Liver (tissue), 9 donors: ENCODE results near the gene ARMH3. TPM values are rescaled to one million over a fixed set of nuclear protein-coding genes. Genes with fewer than 3 reads are reported as not detected.

Experiments
- DNase-seq: peaks from one replicate; pipeline ENCODE4 v3.0.0-alpha.2; 2017; ENCODE audit warnings: low spot score
- H3K27ac ChIP-seq, 2 donors: one replicate each; pipeline ENCODE4 v1.7.0; 2013; ENCODE audit warnings: inconsistent platforms in 2 of 2, low read length in 2 of 2, control low read depth in 1 of 2, low read depth in 1 of 2, mild to moderate bottlenecking in 1 of 2
- H3K27me3 ChIP-seq, 4 donors: one replicate each; pipeline versions ENCODE4 v1.6.1 to v1.7.0; 2013; ENCODE audit warnings: low read length in 3 of 4, inconsistent platforms in 1 of 4, mild to moderate bottlenecking in 1 of 4, moderate library complexity in 1 of 4; ENCODE audit not compliant: control insufficient read depth in 4 of 4, insufficient read depth in 4 of 4
- H3K36me3 ChIP-seq, 4 donors: one replicate each; pipeline versions ENCODE4 v1.6.1 to v1.7.0; 2013; ENCODE audit warnings: low read length in 3 of 4, mild to moderate bottlenecking in 3 of 4, low read depth in 1 of 4, moderate library complexity in 1 of 4; ENCODE audit not compliant: control insufficient read depth in 4 of 4, insufficient read depth in 3 of 4
- H3K4me1 ChIP-seq, 4 donors: one replicate each; pipeline versions ENCODE4 v1.6.1 to v1.7.0; 2013; ENCODE audit warnings: low read length in 3 of 4, mild to moderate bottlenecking in 3 of 4, moderate library complexity in 1 of 4; ENCODE audit not compliant: control insufficient read depth in 4 of 4, insufficient read depth in 4 of 4
- H3K4me3 ChIP-seq, 3 donors: one replicate each; pipeline versions ENCODE4 v1.6.1 to v1.7.0; 2013; ENCODE audit warnings: low read length in 3 of 3, control low read depth in 1 of 3, low read depth in 1 of 3, mild to moderate bottlenecking in 1 of 3
- H3K9ac ChIP-seq, 2 donors: one replicate each; pipeline ENCODE4 v1.7.0; 2013; ENCODE audit warnings: low read length in 2 of 2, mild to moderate bottlenecking in 2 of 2, moderate library complexity in 2 of 2, control low read depth in 1 of 2, low read depth in 1 of 2
- H3K9me3 ChIP-seq, 4 donors: one replicate each; pipeline versions ENCODE4 v1.6.1 to v1.7.0; 2013; ENCODE audit warnings: low read length in 3 of 4; ENCODE audit not compliant: control insufficient read depth in 4 of 4
- ATF3 ChIP-seq: IDR thresholded peaks from 2 replicates; pipeline ENCODE4 v1.6.1; 2016; ENCODE audit warnings: antibody characterized with exemption
- CTCF ChIP-seq: fragments of 150-350 bp; IDR thresholded peaks from 2 replicates; pipeline ENCODE4 v1.5.1; 2017; ENCODE audit warnings: improper control_type of control experiment, low read depth, low read length; ENCODE audit not compliant: missing input control
- EGR1 ChIP-seq, 2 donors: IDR thresholded peaks; 2 replicates each; pipeline ENCODE4 v1.6.1; 2016 to 2018; ENCODE audit warnings: antibody characterized with exemption in 2 of 2, low read depth in 2 of 2
- FOXA1 ChIP-seq: IDR thresholded peaks from 2 replicates; pipeline ENCODE4 v1.6.1; 2016; ENCODE audit warnings: antibody characterized with exemption
- FOXA2 ChIP-seq: IDR thresholded peaks from 2 replicates; pipeline ENCODE4 v1.6.1; 2016; ENCODE audit warnings: antibody characterized with exemption
- GABPA ChIP-seq, 2 donors: IDR thresholded peaks in 1 of 2; conservative IDR thresholded peaks in 1 of 2; 2 replicates each; pipeline ENCODE4 v1.6.1; 2016; ENCODE audit warnings: antibody characterized with exemption in 2 of 2, mild to moderate bottlenecking in 1 of 2, moderate library complexity in 1 of 2
- HNF4A ChIP-seq, 2 donors: conservative IDR thresholded peaks; 2 replicates each; pipeline ENCODE4 v1.6.1; 2016; ENCODE audit warnings: antibody characterized with exemption in 2 of 2, mild to moderate bottlenecking in 2 of 2
- HNF4G ChIP-seq: IDR thresholded peaks from 2 replicates; pipeline ENCODE4 v1.6.1; 2016; ENCODE audit warnings: antibody characterized with exemption
- JUND ChIP-seq, 2 donors: IDR thresholded peaks; 2 replicates each; pipeline ENCODE4 v1.6.1; 2016; ENCODE audit warnings: antibody characterized with exemption in 2 of 2
- MAX ChIP-seq: IDR thresholded peaks from 2 replicates; pipeline ENCODE4 v1.6.1; 2016; ENCODE audit warnings: antibody characterized with exemption
- NR2F2 ChIP-seq: IDR thresholded peaks from 2 replicates; pipeline ENCODE4 v1.6.1; 2016; ENCODE audit warnings: antibody characterized with exemption
- RAD21 ChIP-seq, 2 donors: IDR thresholded peaks; 2 replicates each; pipeline ENCODE4 v1.6.1; 2016; ENCODE audit warnings: antibody characterized with exemption in 2 of 2, mild to moderate bottlenecking in 2 of 2
- RXRA ChIP-seq, 2 donors: IDR thresholded peaks; 2 replicates each; pipeline ENCODE4 v1.6.1; 2017 to 2018; ENCODE audit warnings: antibody characterized with exemption in 2 of 2, mild to moderate bottlenecking in 1 of 2
- SP1 ChIP-seq: IDR thresholded peaks from 2 replicates; pipeline ENCODE4 v1.6.1; 2018; ENCODE audit warnings: antibody characterized with exemption, mild to moderate bottlenecking
- TAF1 ChIP-seq: conservative IDR thresholded peaks from 2 replicates; pipeline ENCODE4 v1.6.1; 2016; ENCODE audit warnings: antibody characterized with exemption, mild to moderate bottlenecking
- YY1 ChIP-seq: IDR thresholded peaks from 2 replicates; pipeline ENCODE4 v1.6.1; 2016; ENCODE audit warnings: antibody characterized with exemption, mild to moderate bottlenecking
- ZBTB33 ChIP-seq: IDR thresholded peaks from 2 replicates; pipeline ENCODE4 v1.6.1; 2016; ENCODE audit warnings: antibody characterized with exemption
- WGBS: extraction: QIAGEN DNeasy Blood & Tissue Kit; methylation state at CpG from one replicate; pipeline ENCODE4 v1.1.7; 2013; 5-methylcytosine and 5-hydroxymethylcytosine counted together
- polyA plus RNA-seq, 2 donors: library from polyadenylated mRNA; stranded (reverse) in 1 of 2; unstranded in 1 of 2; fragments of 200-250 nt in 1 of 2; fragments of >200 nt in 1 of 2; fragmentation: Nextera tagmentation in 1 of 2; extraction: Ambion mirVana in 1 of 2; gene quantifications; one replicate each; pipeline versions ENCODE4 v1.2.1 to v1.2.3, GENCODE V29; 2013 to 2015
- total RNA-seq, 2 donors: library from RNA; depleted of rRNA; stranded (reverse); fragments of >200 nt; gene quantifications; one replicate each; pipeline ENCODE4 v1.2.3, GENCODE V29; 2014
- donor health status: healthy.
- donor health status: healthy.
- donor health status: healthy.
- donor health status: healthy.
- donor health status: healthy.

ARMH3 gene
- total and polyA plus RNA-seq, 4 donors = 5.3 to 14.9 (median 9.2) TPM

GRCh38 chr10:101972761-101973160 is 83.2 kb downstream of the ARMH3 start (continued):
- TF ChIP-seq CTCF (no peak), TAF1 (no peak), JUND (IDR thresholded peaks at IDR 0.05) (no peak), NR2F2 (no peak), FOXA2 (no peak)

- H3K4me1 ChIP-seq = peaks cover 0 to 2% (median 0%) of the 10 kb centered on the region in 4 donors
- H3K4me3 ChIP-seq = no peak overlapping the region
- no peaks in the 10 kb centered on the region for H3K9me3 ChIP-seq
- H3K9ac ChIP-seq = no peak overlapping the region
- H3K27me3 ChIP-seq = no peaks in the 10 kb centered on the region
- no peak overlapping the region for H3K27ac ChIP-seq
- 66% methylated on average over 4 of the region's 4 CpGs for WGBS
- H3K36me3 ChIP-seq = peaks cover 0 to 30% (median 23%) of the 10 kb centered on the region in 4 donors
- DNase-seq = no peak
- no peak for TF ChIP-seq GABPA (IDR thresholded peaks at IDR 0.05 in 1 of 2, conservative IDR thresholded peaks at IDR 0.05 in 1 of 2)
- TF ChIP-seq NR2F2 = peak; percentile 91
- no peak for TF ChIP-seq RAD21 (IDR thresholded peaks at IDR 0.05)
- TF ChIP-seq EGR1 (IDR thresholded peaks at IDR 0.05; ENCODE audit: low read depth in 2 of 2) = no peak
- no peak for TF ChIP-seq FOXA2
- no peak for TF ChIP-seq ZBTB33
- peak in 1 of 2 donors; percentile 28 for TF ChIP-seq RXRA (IDR thresholded peaks at IDR 0.05)
- TF ChIP-seq MAX = no peak
- no peak for TF ChIP-seq JUND (IDR thresholded peaks at IDR 0.05)
- no peak for TF ChIP-seq YY1
- TF ChIP-seq CTCF = no peak
- no peak for TF ChIP-seq HNF4G
- TF ChIP-seq TAF1 = no peak
- TF ChIP-seq ATF3 = no peak
- TF ChIP-seq HNF4A (conservative IDR thresholded peaks at IDR 0.05) = no peak
- peak; percentile 37 for TF ChIP-seq SP1
- no peak for TF ChIP-seq FOXA1
Measured at GRCh38 chr10:101969412-101969922, 86.5 kb downstream of the ARMH3 start.
